K562 (cell line): ENCODE results near the gene RALB. TPM values are rescaled to one million over a fixed set of nuclear protein-coding genes. Genes with fewer than 3 reads are reported as not detected.
A peak's percentile ranks its signal among the peaks of the same experiment; 100 is the strongest.

Source experiments
- CCAR2 ChIP-seq: fragments of 200-400 bp; formaldehyde crosslinking; IDR thresholded peaks from 2 replicates; pipeline ENCODE4 v1.6.1; 2017; ENCODE audit warnings: mild to moderate bottlenecking, low read depth, low read length
- FOS ChIP-seq: IDR thresholded peaks from 3 replicates; pipeline ENCODE4 v1.6.1; 2011; ENCODE audit not compliant: insufficient read length; ENCODE audit errors: extremely low read depth
- GABPB1 ChIP-seq: sonication (generic); formaldehyde crosslinking; IDR thresholded peaks from 2 replicates; pipeline ENCODE4 v1.8.0; 2022; ENCODE audit warnings: mild to moderate bottlenecking, missing genetic modification reagents
- NEUROD1 ChIP-seq: fragments of 150-350 bp; IDR thresholded peaks from 2 replicates; pipeline ENCODE4 v1.6.1; 2014; ENCODE audit warnings: borderline replicate concordance, low read length, low read depth; ENCODE audit not compliant: partially characterized antibody
- PBX2 ChIP-seq, 2 experiments: IDR thresholded peaks in 1 of 2; conservative IDR thresholded peaks in 1 of 2; 2 replicates each; pipeline ENCODE4 v1.6.1; 2016; ENCODE audit warnings: low read depth in 2 of 2, mild to moderate bottlenecking in 1 of 2, missing compliant biosample characterization in 1 of 2, missing genetic modification characterization in 1 of 2, moderate library complexity in 1 of 2
- PKNOX1 ChIP-seq: fragments of 450-650 bp; IDR thresholded peaks from 2 replicates; pipeline ENCODE4 v1.6.1; 2016
- PTBP1 ChIP-seq: fragments of 200-400 bp; formaldehyde crosslinking; IDR thresholded peaks from 2 replicates; pipeline ENCODE4 v1.6.1; 2017; ENCODE audit warnings: low read depth, low read length
- SUPT5H ChIP-seq: fragments of 450-650 bp; IDR thresholded peaks from 2 replicates; pipeline ENCODE4 v1.6.1; 2016
- TCF7 ChIP-seq: sonication (generic); IDR thresholded peaks from 2 replicates; pipeline ENCODE4 v1.6.1; 2016; ENCODE audit warnings: antibody characterized with exemption, borderline replicate concordance
- TEAD4 ChIP-seq, 2 experiments: sonication (generic) in 1 of 2; formaldehyde crosslinking in 1 of 2; IDR thresholded peaks; 2 replicates each; pipeline versions ENCODE4 v1.6.1 to v1.8.0; 2012 to 2022; ENCODE audit warnings: borderline replicate concordance in 1 of 2, inconsistent platforms in 1 of 2, low read length in 1 of 2, mild to moderate bottlenecking in 1 of 2, missing genetic modification reagents in 1 of 2
- YY1 ChIP-seq, 3 experiments: IDR thresholded peaks; 2 replicates each; pipeline ENCODE4 v1.6.1; 2011; ENCODE audit warnings: low read length in 2 of 3, mild to moderate bottlenecking in 2 of 3, moderate library complexity in 2 of 3, borderline replicate concordance in 1 of 3, control low read depth in 1 of 3, low read depth in 1 of 3; ENCODE audit not compliant: insufficient read depth in 3 of 3, insufficient replicate concordance in 2 of 3, control insufficient read depth in 1 of 3, insufficient read length in 1 of 3; ENCODE audit errors: extremely low read depth in 1 of 3
- ZBTB17 ChIP-seq: fragments of 450-650 bp; formaldehyde crosslinking; IDR thresholded peaks from 2 replicates; pipeline ENCODE4 v1.4.0; 2020; ENCODE audit warnings: mild to moderate bottlenecking
- ZBTB43 ChIP-seq: sonication (generic); formaldehyde crosslinking; IDR thresholded peaks from 2 replicates; pipeline ENCODE4 v1.8.0; 2023; ENCODE audit warnings: mild to moderate bottlenecking, missing genetic modification reagents
- ZNF134 ChIP-seq: fragments of 250-450 bp; sonication (Bioruptor Pico); conservative IDR thresholded peaks from 2 replicates; pipeline ENCODE4 v1.4.0; 2020
- ZNF354B ChIP-seq: fragments of 250-450 bp; sonication (Bioruptor Pico); IDR thresholded peaks from 2 replicates; pipeline ENCODE4 v1.4.0; 2020
- ZNF586 ChIP-seq: fragments of 450-650 bp; formaldehyde crosslinking; conservative IDR thresholded peaks from 2 replicates; pipeline ENCODE4 v1.4.0; 2020; ENCODE audit warnings: mild to moderate bottlenecking, moderate library complexity
- ZNF695 ChIP-seq: fragments of 450-650 bp; formaldehyde crosslinking; IDR thresholded peaks from 2 replicates; pipeline ENCODE4 v1.4.0; 2020; ENCODE audit warnings: mild to moderate bottlenecking, moderate library complexity
- polyA plus RNA-seq, 8 experiments: library from polyadenylated mRNA; depleted of rRNA in 4 of 8; stranded (reverse) in 5 of 8; unstranded in 3 of 8; fragments of >200 nt; fragmentation: Nextera tagmentation in 2 of 8; fragmentation: Illumina TruSeq in 1 of 8; extraction: Ambion mirVana in 2 of 8; extraction: Trizol in 1 of 8; gene quantifications; 2 replicates each; pipeline versions ENCODE4 v1.2.1 to v1.2.3, GENCODE V29; 2011 to 2014; ENCODE audit warnings: inconsistent platforms in 1 of 8, missing spikeins in 1 of 8
- total RNA-seq, 7 experiments: library from RNA; depleted of rRNA in 6 of 7; stranded (reverse); fragments of >200 nt in 6 of 7; fragmentation: Illumina TruSeq in 2 of 7; extraction: Trizol in 2 of 7; gene quantifications; 2 replicates each; pipeline versions ENCODE4 v1.2.1 to v1.2.3, GENCODE V29; 2011 to 2021; ENCODE audit warnings: low replicate concordance in 1 of 7

RALB gene
- total and polyA plus RNA-seq, 9 of the 15 experiments (the other 6 are each of a cell fraction or from before 2014, with no cell fraction given): 14.8 to 65.6 (median 38.4) TPM

- TF ChIP-seq PBX2 (CRISPR knock-in tag; IDR thresholded peaks at IDR 0.05; ENCODE audit: low read depth) (no peak), PBX2 (tag; conservative IDR thresholded peaks at IDR 0.05; ENCODE audit: low read depth) (no peak), ZNF586 (CRISPR knock-in tag) (no peak), ZBTB17 (CRISPR knock-in tag) (no peak), ZNF134 (CRISPR knock-in tag) (no peak), CCAR2 (no peak), GABPB1 (no peak), NEUROD1 (peak; percentile 46), FOS (no peak), ZBTB43 (CRISPR knock-in tag) (no peak), ZNF695 (CRISPR knock-in tag) (no peak), YY1 (IDR thresholded peaks at IDR 0.05; ENCODE audit: borderline replicate concordance in 1 of 3, control insufficient read depth in 1 of 3, extremely low read depth in 1 of 3, insufficient read depth in 3 of 3, insufficient read length in 1 of 3, insufficient replicate concordance in 2 of 3, low read depth in 1 of 3, low read length in 2 of 3) (no peak), ZNF354B (CRISPR knock-in tag) (no peak), TCF7 (no peak), PKNOX1 (no peak), SUPT5H (no peak), TEAD4 (IDR thresholded peaks at IDR 0.05; ENCODE audit: low read length) (peak; percentile 53), TEAD4 (CRISPR knock-in tag; IDR thresholded peaks at IDR 0.05; ENCODE audit: borderline replicate concordance) (no peak), PTBP1 (no peak)
Observed at GRCh38 chr2:120298173-120298835, 45.7 kb downstream of the RALB start (continued).
